Tibial nerve (tissue), 3 donors: ENCODE results near the gene CD82.
"Not testable (repeated sequence)": the region's sequence is repeated elsewhere in the genome, so short reads cannot be mapped to it uniquely, and the experiment has no call there.

Source experiments
- POLR2A ChIP-seq, 2 donors: fragments of 450-650 bp; IDR thresholded peaks; one replicate each; pipeline ENCODE4 v1.6.1; 2017; ENCODE audit warnings: antibody characterized with exemption in 2 of 2, mild to moderate bottlenecking in 2 of 2, moderate library complexity in 2 of 2
- TF ChIP-seq, protein P1 (sequence below), 5 experiments: fragments of 200-600 bp in 3 of 5; fragments of 450-650 bp in 2 of 5; sonication (generic) in 3 of 5; IDR thresholded peaks; one replicate each; pipeline ENCODE4 v1.5.1; 2016 to 2019; ENCODE audit warnings: antibody characterized with exemption in 5 of 5, mild to moderate bottlenecking in 3 of 5, moderate library complexity in 2 of 5

DNA sequence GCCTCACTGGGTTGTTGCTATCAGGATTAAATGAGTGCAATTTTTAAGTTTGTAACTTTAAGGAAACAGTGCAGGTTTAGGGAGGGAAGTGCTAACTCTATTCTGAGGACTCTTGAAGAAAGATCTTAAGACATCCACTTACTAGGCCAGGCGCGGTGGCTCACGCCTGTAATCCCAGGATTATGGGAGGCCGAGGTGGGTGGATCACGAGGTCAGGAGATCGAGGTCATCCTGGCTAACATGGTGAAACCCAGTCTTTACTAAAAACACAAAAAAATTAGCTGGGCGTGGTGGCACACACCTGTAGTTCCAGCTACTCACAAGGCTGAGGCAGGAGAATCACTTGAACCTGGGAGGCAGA is 5.5 kb upstream of the CD82 start:
- TF ChIP-seq POLR2A (IDR thresholded peaks at IDR 0.05): not testable (repeated sequence)
- TF ChIP-seq, protein P1, sequence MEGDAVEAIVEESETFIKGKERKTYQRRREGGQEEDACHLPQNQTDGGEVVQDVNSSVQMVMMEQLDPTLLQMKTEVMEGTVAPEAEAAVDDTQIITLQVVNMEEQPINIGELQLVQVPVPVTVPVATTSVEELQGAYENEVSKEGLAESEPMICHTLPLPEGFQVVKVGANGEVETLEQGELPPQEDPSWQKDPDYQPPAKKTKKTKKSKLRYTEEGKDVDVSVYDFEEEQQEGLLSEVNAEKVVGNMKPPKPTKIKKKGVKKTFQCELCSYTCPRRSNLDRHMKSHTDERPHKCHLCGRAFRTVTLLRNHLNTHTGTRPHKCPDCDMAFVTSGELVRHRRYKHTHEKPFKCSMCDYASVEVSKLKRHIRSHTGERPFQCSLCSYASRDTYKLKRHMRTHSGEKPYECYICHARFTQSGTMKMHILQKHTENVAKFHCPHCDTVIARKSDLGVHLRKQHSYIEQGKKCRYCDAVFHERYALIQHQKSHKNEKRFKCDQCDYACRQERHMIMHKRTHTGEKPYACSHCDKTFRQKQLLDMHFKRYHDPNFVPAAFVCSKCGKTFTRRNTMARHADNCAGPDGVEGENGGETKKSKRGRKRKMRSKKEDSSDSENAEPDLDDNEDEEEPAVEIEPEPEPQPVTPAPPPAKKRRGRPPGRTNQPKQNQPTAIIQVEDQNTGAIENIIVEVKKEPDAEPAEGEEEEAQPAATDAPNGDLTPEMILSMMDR (IDR thresholded peaks at IDR 0.05): not testable (repeated sequence)
